Measurements from ENCODE around the gene JAG2.
A peak's percentile ranks its signal among the peaks of the same experiment; 100 is the strongest.

JAG2 gene

GRCh38 chr14:105173901-105174894 lies 5.6 kb upstream of the JAG2 start:
- Histone ChIP-seq H3K36me3 (ENCODE audit: insufficient read depth, insufficient read length, low read length) (no peaks in the 10 kb centered on the region), H3K4me1 (ENCODE audit: insufficient read depth, insufficient read length) (peaks cover 4% of the 10 kb centered on the region), H3K9me3 (ENCODE audit: insufficient read depth, low read length) (no peaks in the 10 kb centered on the region), H3K27me3 (ENCODE audit: insufficient read depth, insufficient read length) (no peaks in the 10 kb centered on the region), H3K4me3 (ENCODE audit: insufficient read length, low read depth) (no peak overlapping the region), H3K9ac (ENCODE audit: insufficient read length, low read depth) (no peak overlapping the region)
- no peak for DNase-seq (ENCODE audit: low read depth, low spot score)
- TF ChIP-seq SUZ12 (IDR thresholded peaks at IDR 0.05; ENCODE audit: extremely low read depth, insufficient read depth, insufficient read length) (no peak), ZNF274 (IDR thresholded peaks at IDR 0.05; ENCODE audit: low read depth, low read length) (no peak), YY1 (IDR thresholded peaks at IDR 0.05; ENCODE audit: insufficient read depth, insufficient read length) (no peak)

- Histone ChIP-seq H3K4me1 (ENCODE audit: insufficient read depth, insufficient read length) (peaks cover 4% of the 10 kb centered on the region), H3K9me3 (ENCODE audit: insufficient read depth, low read length) (no peaks in the 10 kb centered on the region), H3K9ac (ENCODE audit: insufficient read length, low read depth) (no peak overlapping the region)
These were observed 4.6 kb upstream of the JAG2 start for GRCh38 chr14:105173145-105173544.

GRCh38 chr14:105172476-105172875 lies 3.9 kb upstream of the JAG2 start:
- no peak overlapping the region for H3K9ac ChIP-seq (ENCODE audit: insufficient read length, low read depth)

More at GRCh38 chr14:105173145-105173544, 4.6 kb upstream of the JAG2 start:
- DNase-seq (ENCODE audit: low read depth, low spot score), result no peak
- H3K4me3 ChIP-seq (ENCODE audit: insufficient read length, low read depth), result no peak overlapping the region
- H3K27me3 ChIP-seq (ENCODE audit: insufficient read depth, insufficient read length), result no peaks in the 10 kb centered on the region
- TF ChIP-seq SUZ12 (IDR thresholded peaks at IDR 0.05; ENCODE audit: extremely low read depth, insufficient read depth, insufficient read length) (no peak), YY1 (IDR thresholded peaks at IDR 0.05; ENCODE audit: insufficient read depth, insufficient read length) (no peak), ZNF274 (IDR thresholded peaks at IDR 0.05; ENCODE audit: low read depth, low read length) (no peak)
- H3K36me3 ChIP-seq (ENCODE audit: insufficient read depth, insufficient read length, low read length), result no peaks in the 10 kb centered on the region

GRCh38 chr14:105171004-105171673 lies 2.6 kb upstream of the JAG2 start:
- Histone ChIP-seq H3K4me3 (ENCODE audit: insufficient read length, low read depth) (no peak overlapping the region), H3K9ac (ENCODE audit: insufficient read length, low read depth) (no peak overlapping the region), H3K27me3 (ENCODE audit: insufficient read depth, insufficient read length) (no peaks in the 10 kb centered on the region), H3K4me1 (ENCODE audit: insufficient read depth, insufficient read length) (peaks cover 7% of the 10 kb centered on the region), H3K9me3 (ENCODE audit: insufficient read depth, low read length) (no peaks in the 10 kb centered on the region), H3K36me3 (ENCODE audit: insufficient read depth, insufficient read length, low read length) (peaks cover 3% of the 10 kb centered on the region)
- DNase-seq (ENCODE audit: low read depth, low spot score), result no peak
- TF ChIP-seq SUZ12 (IDR thresholded peaks at IDR 0.05; ENCODE audit: extremely low read depth, insufficient read depth, insufficient read length) (no peak), YY1 (IDR thresholded peaks at IDR 0.05; ENCODE audit: insufficient read depth, insufficient read length) (no peak), ZNF274 (IDR thresholded peaks at IDR 0.05; ENCODE audit: low read depth, low read length) (no peak)

More at GRCh38 chr14:105172476-105172875, 3.9 kb upstream of the JAG2 start:
- Histone ChIP-seq H3K36me3 (ENCODE audit: insufficient read depth, insufficient read length, low read length) (no peaks in the 10 kb centered on the region), H3K27me3 (ENCODE audit: insufficient read depth, insufficient read length) (no peaks in the 10 kb centered on the region), H3K4me1 (ENCODE audit: insufficient read depth, insufficient read length) (peaks cover 4% of the 10 kb centered on the region), H3K4me3 (ENCODE audit: insufficient read length, low read depth) (no peak overlapping the region), H3K9me3 (ENCODE audit: insufficient read depth, low read length) (no peaks in the 10 kb centered on the region)
- TF ChIP-seq YY1 (IDR thresholded peaks at IDR 0.05; ENCODE audit: insufficient read depth, insufficient read length), result no peak
- no peak for TF ChIP-seq SUZ12 (IDR thresholded peaks at IDR 0.05; ENCODE audit: extremely low read depth, insufficient read depth, insufficient read length)
- no peak for TF ChIP-seq ZNF274 (IDR thresholded peaks at IDR 0.05; ENCODE audit: low read depth, low read length)
- DNase-seq (ENCODE audit: low read depth, low spot score), result no peak

GRCh38 chr14:105169776-105170655 lies 1.4 kb upstream of the JAG2 start:
- Histone ChIP-seq H3K4me1 (ENCODE audit: insufficient read depth, insufficient read length) (peaks cover 17% of the 10 kb centered on the region), H3K4me3 (ENCODE audit: insufficient read length, low read depth) (no peak overlapping the region), H3K9me3 (ENCODE audit: insufficient read depth, low read length) (no peaks in the 10 kb centered on the region), H3K9ac (ENCODE audit: insufficient read length, low read depth) (no peak overlapping the region), H3K27me3 (ENCODE audit: insufficient read depth, insufficient read length) (no peaks in the 10 kb centered on the region), H3K36me3 (ENCODE audit: insufficient read depth, insufficient read length, low read length) (peaks cover 3% of the 10 kb centered on the region)
- no peak for DNase-seq (ENCODE audit: low read depth, low spot score)
- no peak for TF ChIP-seq SUZ12 (IDR thresholded peaks at IDR 0.05; ENCODE audit: extremely low read depth, insufficient read depth, insufficient read length)
- TF ChIP-seq YY1 (IDR thresholded peaks at IDR 0.05; ENCODE audit: insufficient read depth, insufficient read length), result no peak
- no peak for TF ChIP-seq ZNF274 (IDR thresholded peaks at IDR 0.05; ENCODE audit: low read depth, low read length)

GRCh38 chr14:105168979-105169507 lies 467 bp upstream of the JAG2 start:
- H3K27me3 ChIP-seq (ENCODE audit: insufficient read depth, insufficient read length), result no peaks in the 10 kb centered on the region
- peaks cover 3% of the 10 kb centered on the region for H3K36me3 ChIP-seq (ENCODE audit: insufficient read depth, insufficient read length, low read length)
- DNase-seq (ENCODE audit: low read depth, low spot score), result no peak
- H3K4me1 ChIP-seq (ENCODE audit: insufficient read depth, insufficient read length), result peaks cover 23% of the 10 kb centered on the region
- peak overlapping the region; percentile 15 for H3K4me3 ChIP-seq (ENCODE audit: insufficient read length, low read depth)
- H3K9me3 ChIP-seq (ENCODE audit: insufficient read depth, low read length), result no peaks in the 10 kb centered on the region
- no peak for TF ChIP-seq YY1 (IDR thresholded peaks at IDR 0.05; ENCODE audit: insufficient read depth, insufficient read length)
- TF ChIP-seq SUZ12 (IDR thresholded peaks at IDR 0.05; ENCODE audit: extremely low read depth, insufficient read depth, insufficient read length), result no peak
- no peak for TF ChIP-seq ZNF274 (IDR thresholded peaks at IDR 0.05; ENCODE audit: low read depth, low read length)
- no peak overlapping the region for H3K9ac ChIP-seq (ENCODE audit: insufficient read length, low read depth)
